T-helper 1 cell treated with Interleukin-12 subunit alpha and Interleukin-12 subunit beta and Interleukin-4 antibody, amounts not matched to agents 30 μg/mL and 1 μg/mL, for 36 hours (primary cell): ENCODE data around the gene UFC1.

Source experiments
- H3K27ac Mint-ChIP-seq: one replicate; pipeline ENCODE4 v1.8.0; 2021; ENCODE audit warnings: mild to moderate bottlenecking, mixed read lengths
- H3K27me3 Mint-ChIP-seq: one replicate; pipeline ENCODE4 v1.8.0; 2021; ENCODE audit warnings: low read depth, mixed read lengths
- H3K36me3 Mint-ChIP-seq: one replicate; pipeline ENCODE4 v1.8.0; 2021; ENCODE audit warnings: low read depth, mixed read lengths
- H3K4me1 Mint-ChIP-seq: one replicate; pipeline ENCODE4 v1.8.0; 2021; ENCODE audit warnings: low read depth, mixed read lengths
- H3K4me3 Mint-ChIP-seq: one replicate; pipeline ENCODE4 v1.8.0; 2021; ENCODE audit warnings: mild to moderate bottlenecking, moderate library complexity, mixed read lengths
- H3K9me3 Mint-ChIP-seq: one replicate; pipeline ENCODE4 v1.8.0; 2021; ENCODE audit warnings: mixed read lengths

UFC1 gene

DNA sequence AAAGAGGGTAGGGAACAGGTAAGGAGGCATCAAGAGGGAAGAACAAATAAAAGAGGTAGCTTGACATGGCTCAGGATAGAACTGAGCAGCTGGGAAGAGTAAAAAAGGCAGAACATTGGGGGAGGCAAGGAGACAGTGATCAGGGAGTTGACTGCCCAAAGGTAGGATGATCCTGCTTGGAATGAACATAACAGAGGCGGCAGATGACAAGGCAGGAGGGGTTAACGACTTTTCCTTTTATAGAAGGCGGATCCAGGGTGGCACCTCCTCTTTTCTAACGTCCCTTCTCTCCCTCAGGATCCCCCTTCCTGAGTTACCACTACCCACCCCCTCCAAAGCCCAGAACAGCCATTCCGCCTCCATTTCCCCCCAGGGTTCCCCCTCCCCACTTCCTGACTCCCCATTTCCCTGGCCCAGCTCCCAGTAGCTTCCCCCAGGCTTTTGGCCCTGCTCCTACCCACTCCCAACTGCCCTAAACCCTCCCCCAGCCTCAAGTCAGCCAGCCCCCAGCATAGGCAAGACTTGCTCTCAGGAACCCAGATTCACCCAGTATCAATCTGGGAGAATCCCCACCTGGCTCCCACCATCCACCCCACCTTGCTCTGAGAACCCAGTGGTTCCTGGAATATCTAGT, 45.8 kb downstream of the UFC1 start:
- Mint-ChIP-seq H3K4me3 (peak overlapping the region; percentile 39), H3K27ac (peak overlapping the region; percentile 96), H3K4me1 (peaks cover 56% of the 10 kb centered on the region)

DNA sequence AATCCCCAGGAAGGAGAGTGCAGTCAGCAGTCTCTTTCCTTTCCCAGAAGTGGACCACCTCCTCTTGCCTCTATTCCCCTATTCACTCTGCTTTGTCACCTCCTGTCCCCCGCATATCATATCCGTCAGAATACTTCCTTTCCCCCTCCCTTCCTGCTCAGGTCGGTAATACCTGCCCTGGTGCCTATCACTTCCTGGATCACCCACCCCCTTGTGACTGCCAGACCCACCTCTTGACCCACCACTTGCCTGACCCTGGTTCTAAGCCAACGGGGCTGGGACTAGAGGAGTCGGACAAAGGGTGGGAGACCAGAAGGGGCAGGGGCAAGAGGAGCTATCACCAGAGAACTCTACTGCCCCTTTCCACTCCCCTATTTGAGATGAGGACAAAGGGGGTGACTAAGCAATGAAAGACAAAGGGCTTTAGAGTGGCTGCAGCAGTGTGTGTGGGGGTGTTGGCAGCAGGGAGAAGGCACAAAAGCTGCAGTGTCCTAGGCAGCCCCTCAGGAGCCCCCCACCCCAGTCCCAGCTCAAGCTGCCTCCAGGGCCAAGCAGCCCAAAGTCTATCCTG, 46.7 kb downstream of the UFC1 start:
- Mint-ChIP-seq H3K27ac (peak overlapping the region; percentile 96), H3K27me3 (no peaks in the 10 kb centered on the region), H3K4me3 (peak overlapping the region; percentile 39), H3K9me3 (no peaks in the 10 kb centered on the region), H3K4me1 (peaks cover 55% of the 10 kb centered on the region), H3K36me3 (peaks cover 23% of the 10 kb centered on the region)

More for the DNA sequence above, 45.8 kb downstream of the UFC1 start:
- Mint-ChIP-seq H3K9me3 (no peaks in the 10 kb centered on the region), H3K27me3 (no peaks in the 10 kb centered on the region), H3K36me3 (peaks cover 19% of the 10 kb centered on the region)

DNA sequence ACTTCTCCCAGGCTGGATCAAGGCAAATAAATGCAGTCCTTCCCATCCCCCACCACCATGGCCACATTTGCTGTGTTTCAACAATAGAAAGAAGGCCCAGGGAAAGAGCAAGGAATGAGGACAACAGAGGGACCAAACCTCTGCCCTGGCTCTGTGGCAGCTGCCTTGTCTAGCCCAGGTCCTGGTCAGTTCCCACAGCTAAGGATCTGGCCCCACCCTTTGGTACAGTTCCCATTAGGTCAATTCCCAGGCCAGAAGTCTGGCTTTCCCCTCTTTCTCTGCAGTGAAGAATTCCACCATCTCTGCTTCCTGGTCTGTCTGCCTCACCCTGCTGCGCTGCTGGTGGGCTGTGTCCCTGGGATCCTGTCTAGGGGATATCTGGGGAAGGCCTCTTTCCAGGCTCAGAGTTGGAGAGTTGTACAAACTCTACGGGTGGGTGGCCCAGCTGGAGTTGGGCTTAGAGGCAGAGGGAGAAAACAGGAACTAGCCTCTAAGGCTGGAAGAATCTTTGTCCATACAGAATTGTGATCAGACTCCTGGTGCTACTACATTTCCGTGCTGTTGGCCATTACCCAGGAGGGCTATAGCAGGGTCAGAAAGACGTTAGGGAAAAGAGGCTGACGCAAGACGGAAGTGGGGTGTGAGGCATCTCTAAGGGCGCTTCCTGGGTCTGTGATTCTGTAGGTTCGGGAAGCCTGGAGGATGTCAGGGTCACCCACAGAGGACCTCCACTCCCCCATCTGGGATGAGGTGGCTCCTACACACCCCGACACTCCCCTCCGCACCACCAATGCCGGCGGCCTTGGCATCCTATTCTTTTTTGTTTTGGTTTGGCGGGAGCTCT, 47.4 kb downstream of the UFC1 start:
- peaks cover 28% of the 10 kb centered on the region for H3K36me3 Mint-ChIP-seq
- no peaks in the 10 kb centered on the region for H3K27me3 Mint-ChIP-seq
- no peaks in the 10 kb centered on the region for H3K9me3 Mint-ChIP-seq
- H3K4me1 Mint-ChIP-seq: peaks cover 58% of the 10 kb centered on the region
- H3K27ac Mint-ChIP-seq: peak overlapping the region; percentile 96
- H3K4me3 Mint-ChIP-seq: peak overlapping the region; percentile 95

DNA sequence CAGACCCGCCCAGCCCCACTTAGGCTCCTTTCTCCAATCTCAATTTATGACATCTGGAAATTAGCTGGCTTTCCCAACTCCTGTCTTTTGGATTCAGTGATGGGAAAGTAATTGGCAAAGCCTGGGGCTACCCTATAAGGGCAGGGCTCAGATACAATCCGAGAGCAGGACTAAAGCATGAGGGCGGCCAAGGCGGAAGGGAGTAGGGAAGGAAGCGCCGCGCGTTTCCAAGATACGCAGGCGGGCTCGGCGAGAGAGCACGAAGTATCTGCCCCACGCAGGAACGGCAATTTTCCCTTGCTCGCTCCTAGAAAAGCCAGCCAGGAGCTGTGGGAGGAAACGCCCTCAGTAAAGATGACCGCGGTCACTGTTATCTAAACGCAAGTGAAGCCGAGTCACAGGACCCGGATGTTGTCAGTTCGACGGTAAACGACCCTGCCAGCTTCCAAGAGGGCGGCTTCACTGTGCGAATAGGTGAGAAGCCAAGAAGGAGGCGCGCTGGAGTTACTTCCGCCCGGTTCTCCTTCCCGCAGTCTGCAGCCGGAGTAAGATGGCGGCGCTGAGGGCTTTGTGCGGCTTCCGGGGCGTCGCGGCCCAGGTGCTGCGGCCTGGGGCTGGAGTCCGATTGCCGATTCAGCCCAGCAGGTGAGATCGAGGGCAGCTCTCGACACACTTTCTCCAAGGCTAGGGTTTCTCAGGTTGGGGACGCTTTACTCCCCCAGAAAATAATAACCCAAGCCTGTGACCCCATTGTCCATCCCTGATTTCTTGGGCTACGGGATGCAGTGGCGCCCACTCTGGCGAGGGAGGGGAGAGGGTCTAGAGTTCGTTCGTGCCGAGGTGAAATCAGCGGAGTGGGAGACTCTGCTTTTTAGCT, 48.3 kb downstream of the UFC1 start, which contains the start of gene NDUFS2:
TSS of gene NDUFS2 (plus strand) at position 532 of the 877 bp plus-strand sequence. CDS start at position 551, 19 bp downstream.
- no peaks in the 10 kb centered on the region for H3K27me3 Mint-ChIP-seq
- H3K4me3 Mint-ChIP-seq: peak within 1 kb of the TSS; percentile 95
- H3K4me1 Mint-ChIP-seq: peaks cover 62% of the 10 kb centered on the region
- H3K9me3 Mint-ChIP-seq: no peaks in the 10 kb centered on the region
- peak within 1 kb of the TSS; percentile 96 for H3K27ac Mint-ChIP-seq
- H3K36me3 Mint-ChIP-seq: peaks cover 34% of the 10 kb centered on the region

DNA sequence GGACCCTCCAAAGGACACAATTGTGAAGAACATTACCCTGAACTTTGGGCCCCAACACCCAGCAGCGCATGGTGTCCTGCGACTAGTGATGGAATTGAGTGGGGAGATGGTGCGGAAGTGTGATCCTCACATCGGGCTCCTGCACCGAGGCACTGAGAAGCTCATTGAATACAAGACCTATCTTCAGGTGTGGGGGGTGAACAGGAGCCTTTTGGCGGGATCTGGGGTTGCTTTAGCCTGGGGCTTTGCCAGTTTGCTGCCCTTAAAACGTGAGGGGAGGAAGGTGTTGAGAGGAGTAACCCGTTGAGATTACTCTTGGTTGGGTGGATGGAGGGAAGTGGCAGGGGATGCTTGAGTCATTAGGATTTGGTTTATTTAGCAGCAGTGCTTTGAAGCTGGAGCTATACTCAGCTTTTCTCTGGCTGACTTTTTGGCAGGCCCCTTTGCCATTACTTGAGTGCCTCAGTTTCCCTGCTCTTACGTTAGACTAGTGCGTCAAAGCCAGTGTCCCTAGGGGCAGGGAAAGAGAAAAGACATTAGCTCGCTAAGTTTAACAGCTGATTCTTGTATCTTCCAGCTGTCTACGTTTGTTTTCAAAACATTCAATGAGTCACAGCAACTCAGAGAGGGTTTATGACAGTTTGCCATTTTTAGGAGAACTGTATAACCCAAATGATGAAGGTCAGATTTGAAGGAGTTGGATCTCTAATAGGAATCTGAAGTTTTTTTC, 52.8 kb downstream of the UFC1 start:
- H3K4me1 Mint-ChIP-seq: peaks cover 43% of the 10 kb centered on the region
- H3K27ac Mint-ChIP-seq: peak overlapping the region; percentile 38
- no peaks in the 10 kb centered on the region for H3K27me3 Mint-ChIP-seq
- H3K36me3 Mint-ChIP-seq: peaks cover 54% of the 10 kb centered on the region
- no peak overlapping the region for H3K4me3 Mint-ChIP-seq
- H3K9me3 Mint-ChIP-seq: no peaks in the 10 kb centered on the region

DNA sequence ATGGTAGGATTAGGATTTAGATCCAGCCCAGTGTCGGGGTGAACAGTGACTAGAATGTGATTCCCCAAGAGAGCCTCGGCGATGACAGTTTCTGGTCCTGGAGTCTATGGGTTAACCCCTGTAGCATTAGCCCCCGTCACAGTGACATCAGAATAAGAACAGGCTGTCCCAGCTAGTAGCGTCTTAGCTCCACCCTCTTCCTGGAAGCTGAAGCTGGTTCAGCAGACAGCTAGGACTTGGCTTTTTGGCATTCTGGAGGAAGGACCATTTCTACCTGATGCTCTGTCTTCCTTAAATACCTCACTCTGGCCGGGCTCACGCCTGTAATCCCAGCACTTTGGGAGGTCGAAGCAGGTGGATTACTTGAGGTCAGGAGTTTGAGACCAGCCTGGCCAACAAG, 53.4 kb downstream of the UFC1 start:
- H3K27me3 Mint-ChIP-seq: no peaks in the 10 kb centered on the region
- H3K9me3 Mint-ChIP-seq: no peaks in the 10 kb centered on the region
- no peak overlapping the region for H3K27ac Mint-ChIP-seq
- H3K36me3 Mint-ChIP-seq: peaks cover 59% of the 10 kb centered on the region
- H3K4me1 Mint-ChIP-seq: peaks cover 40% of the 10 kb centered on the region
- no peak overlapping the region for H3K4me3 Mint-ChIP-seq
